SJCRH30 (cell line): ENCODE data around the gene GDPD2. TPM values are rescaled to one million over a fixed set of nuclear protein-coding genes. Genes with fewer than 3 reads are reported as not detected.
A peak's percentile ranks its signal among the peaks of the same experiment; 100 is the strongest.

Source experiments
- DNase-seq, 2 experiments: peaks; one replicate each; pipeline ENCODE4 v3.0.0-alpha.2; 2015 to 2020
- H3K27ac ChIP-seq: fragments of 250-450 bp; sonication (Bioruptor Pico); 2 replicates; pipeline ENCODE4 v1.5.1; 2020; ENCODE audit warnings: mild to moderate bottlenecking, moderate library complexity
- H3K27me3 ChIP-seq: fragments of 250-450 bp; sonication (Bioruptor Pico); 2 replicates; pipeline ENCODE4 v1.5.1; 2020; ENCODE audit warnings: mild to moderate bottlenecking, moderate library complexity
- H3K36me3 ChIP-seq: fragments of 250-450 bp; sonication (Bioruptor Pico); 2 replicates; pipeline ENCODE4 v1.5.1; 2020; ENCODE audit warnings: mild to moderate bottlenecking, moderate library complexity
- H3K4me1 ChIP-seq: fragments of 250-450 bp; sonication (Bioruptor Pico); 2 replicates; pipeline ENCODE4 v1.5.1; 2020; ENCODE audit warnings: mild to moderate bottlenecking, moderate library complexity
- H3K4me3 ChIP-seq: fragments of 250-450 bp; sonication (Bioruptor Pico); 2 replicates; pipeline ENCODE4 v1.5.1; 2020; ENCODE audit warnings: mild to moderate bottlenecking, moderate library complexity
- H3K9me3 ChIP-seq: fragments of 250-450 bp; sonication (Bioruptor Pico); replicated peaks from 2 replicates; pipeline ENCODE4 v1.5.1; 2020; ENCODE audit warnings: mild to moderate bottlenecking, moderate library complexity
- total RNA-seq: library from RNA; depleted of rRNA; stranded (reverse); fragments of >200 nt; shearing (Covaris generic); gene quantifications from 2 replicates; pipeline ENCODE4 v1.2.3, GENCODE V29; 2014

Gene GDPD2
- total RNA-seq, 1 experiment from 2014 or later: 0.08 TPM

GRCh38 chrX:70432936-70433847 is 10.1 kb downstream of the GDPD2 start:
- no peaks in the 10 kb centered on the region for H3K27me3 ChIP-seq
- DNase-seq: no peak
- no peaks in the 10 kb centered on the region for H3K9me3 ChIP-seq
- H3K36me3 ChIP-seq: no peaks in the 10 kb centered on the region
- H3K4me3 ChIP-seq: peak overlapping the region; percentile 65
- no peak overlapping the region; the same call in 1 of the 2 replicates for H3K27ac ChIP-seq
- peaks cover 5% of the 10 kb centered on the region; the same call in 1 of the 2 replicates for H3K4me1 ChIP-seq

- DNase-seq: peak; percentile 75 to 85
- H3K4me3 ChIP-seq: peak overlapping the region; percentile 65
- peaks cover 8% of the 10 kb centered on the region for H3K4me1 ChIP-seq
- H3K36me3 ChIP-seq: no peaks in the 10 kb centered on the region
- H3K27me3 ChIP-seq: no peaks in the 10 kb centered on the region
- H3K9me3 ChIP-seq: no peaks in the 10 kb centered on the region
- peak overlapping the region; percentile 71 for H3K27ac ChIP-seq
Measured at GRCh38 chrX:70433848-70434351, 10.8 kb downstream of the GDPD2 start.

- Histone ChIP-seq H3K9me3 (no peaks in the 10 kb centered on the region), H3K4me1 (peaks cover 8% of the 10 kb centered on the region), H3K4me3 (peak overlapping the region; percentile 65), H3K27ac (peak overlapping the region; percentile 71), H3K27me3 (no peaks in the 10 kb centered on the region), H3K36me3 (no peaks in the 10 kb centered on the region)
- peak; percentile 91 to 92 for DNase-seq
Measured at GRCh38 chrX:70434352-70434866, 11.3 kb downstream of the GDPD2 start.

- Histone ChIP-seq H3K9me3 (no peaks in the 10 kb centered on the region), H3K4me3 (peak overlapping the region; percentile 65), H3K27me3 (no peaks in the 10 kb centered on the region), H3K4me1 (peaks cover 8% of the 10 kb centered on the region), H3K27ac (peak overlapping the region; percentile 71), H3K36me3 (no peaks in the 10 kb centered on the region)
- DNase-seq: peak; percentile 63 to 73
Measured at GRCh38 chrX:70434914-70435586, 11.9 kb downstream of the GDPD2 start.

- H3K4me3 ChIP-seq: no peak overlapping the region
Measured at GRCh38 chrX:70436343-70436742, 13.2 kb downstream of the GDPD2 start.

GRCh38 chrX:70437011-70437410 is 13.9 kb downstream of the GDPD2 start:
- no peaks in the 10 kb centered on the region for H3K9me3 ChIP-seq
- no peak overlapping the region for H3K27ac ChIP-seq
- H3K27me3 ChIP-seq: no peaks in the 10 kb centered on the region
- H3K4me3 ChIP-seq: no peak overlapping the region
- no peaks in the 10 kb centered on the region for H3K36me3 ChIP-seq
- H3K4me1 ChIP-seq: peaks cover 8% of the 10 kb centered on the region
- no peak for DNase-seq

More at GRCh38 chrX:70436343-70436742, 13.2 kb downstream of the GDPD2 start:
- H3K36me3 ChIP-seq: no peaks in the 10 kb centered on the region
- DNase-seq: no peak
- no peaks in the 10 kb centered on the region for H3K9me3 ChIP-seq
- H3K27me3 ChIP-seq: no peaks in the 10 kb centered on the region
- no peak overlapping the region for H3K27ac ChIP-seq
- H3K4me1 ChIP-seq: peaks cover 8% of the 10 kb centered on the region

GRCh38 chrX:70437921-70438665 is 15.0 kb downstream of the GDPD2 start:
- no peak for DNase-seq
- Histone ChIP-seq H3K9me3 (no peaks in the 10 kb centered on the region), H3K27ac (no peak overlapping the region), H3K27me3 (no peaks in the 10 kb centered on the region), H3K4me1 (peaks cover 8% of the 10 kb centered on the region), H3K36me3 (no peaks in the 10 kb centered on the region), H3K4me3 (no peak overlapping the region)

GRCh38 chrX:70439016-70439415 is 15.9 kb downstream of the GDPD2 start:
- Histone ChIP-seq H3K4me1 (peaks cover 8% of the 10 kb centered on the region), H3K36me3 (no peaks in the 10 kb centered on the region), H3K27ac (no peak overlapping the region), H3K4me3 (no peak overlapping the region), H3K27me3 (peaks cover 3% of the 10 kb centered on the region; the same call in 1 of the 2 replicates), H3K9me3 (no peaks in the 10 kb centered on the region)
- DNase-seq: peak; percentile 22 to 40

GRCh38 chrX:70442224-70442623 is 19.1 kb downstream of the GDPD2 start:
- H3K4me1 ChIP-seq: peaks cover 4% of the 10 kb centered on the region; the same call in 1 of the 2 replicates
- no peak overlapping the region for H3K4me3 ChIP-seq
- no peaks in the 10 kb centered on the region for H3K9me3 ChIP-seq
- no peaks in the 10 kb centered on the region for H3K36me3 ChIP-seq
- no peak for DNase-seq
- no peak overlapping the region for H3K27ac ChIP-seq
- peaks cover 8% of the 10 kb centered on the region for H3K27me3 ChIP-seq

GRCh38 chrX:70444326-70444945 is 21.3 kb downstream of the GDPD2 start, which contains the start of gene DLG3:
Gene DLG3 (plus strand): TSS chrX:70444835. CDS start chrX:70445202, 367 bp downstream.
- Histone ChIP-seq H3K36me3 (no peaks in the 10 kb centered on the region), H3K27me3 (peaks cover 8% of the 10 kb centered on the region), H3K27ac (no peak within 1 kb of the TSS), H3K4me3 (no peak within 1 kb of the TSS), H3K4me1 (no peaks in the 10 kb centered on the region), H3K9me3 (no peaks in the 10 kb centered on the region)
- peak; percentile 48 to 59 for DNase-seq

- no peaks in the 10 kb centered on the region for H3K4me1 ChIP-seq
- DNase-seq: no peak
- H3K9me3 ChIP-seq: no peaks in the 10 kb centered on the region
- no peak overlapping the region for H3K4me3 ChIP-seq
- peaks cover 8% of the 10 kb centered on the region for H3K27me3 ChIP-seq
- H3K27ac ChIP-seq: no peak overlapping the region
- H3K36me3 ChIP-seq: no peaks in the 10 kb centered on the region
Measured at GRCh38 chrX:70444946-70445656, 22.0 kb downstream of the GDPD2 start.

GRCh38 chrX:70445951-70446350 is 22.8 kb downstream of the GDPD2 start:
- Histone ChIP-seq H3K4me3 (no peak overlapping the region), H3K9me3 (no peaks in the 10 kb centered on the region), H3K4me1 (no peaks in the 10 kb centered on the region), H3K36me3 (no peaks in the 10 kb centered on the region), H3K27me3 (peaks cover 8% of the 10 kb centered on the region), H3K27ac (no peak overlapping the region)
- DNase-seq: no peak
